Mammary microvascular endothelial cell (primary cell): ENCODE measurements around the gene ARMC2. TPM values are rescaled to one million over a fixed set of nuclear protein-coding genes. Genes with fewer than 3 reads are reported as not detected.

Source experiments
- total RNA-seq: library from RNA; depleted of rRNA; stranded (reverse); fragments of >200 nt; gene quantifications from 2 replicates; pipeline ENCODE4 v1.2.3, GENCODE V29; 2015

Gene ARMC2, protein sequence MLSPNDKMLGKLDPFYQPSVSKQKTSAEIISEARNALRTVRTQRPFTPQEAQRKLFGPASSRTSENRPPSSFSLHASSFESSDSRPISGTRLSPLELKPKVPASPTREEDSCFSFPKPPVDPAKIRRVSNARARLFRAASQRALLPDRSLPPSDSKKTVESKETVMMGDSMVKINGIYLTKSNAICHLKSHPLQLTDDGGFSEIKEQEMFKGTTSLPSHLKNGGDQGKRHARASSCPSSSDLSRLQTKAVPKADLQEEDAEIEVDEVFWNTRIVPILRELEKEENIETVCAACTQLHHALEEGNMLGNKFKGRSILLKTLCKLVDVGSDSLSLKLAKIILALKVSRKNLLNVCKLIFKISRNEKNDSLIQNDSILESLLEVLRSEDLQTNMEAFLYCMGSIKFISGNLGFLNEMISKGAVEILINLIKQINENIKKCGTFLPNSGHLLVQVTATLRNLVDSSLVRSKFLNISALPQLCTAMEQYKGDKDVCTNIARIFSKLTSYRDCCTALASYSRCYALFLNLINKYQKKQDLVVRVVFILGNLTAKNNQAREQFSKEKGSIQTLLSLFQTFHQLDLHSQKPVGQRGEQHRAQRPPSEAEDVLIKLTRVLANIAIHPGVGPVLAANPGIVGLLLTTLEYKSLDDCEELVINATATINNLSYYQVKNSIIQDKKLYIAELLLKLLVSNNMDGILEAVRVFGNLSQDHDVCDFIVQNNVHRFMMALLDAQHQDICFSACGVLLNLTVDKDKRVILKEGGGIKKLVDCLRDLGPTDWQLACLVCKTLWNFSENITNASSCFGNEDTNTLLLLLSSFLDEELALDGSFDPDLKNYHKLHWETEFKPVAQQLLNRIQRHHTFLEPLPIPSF
- total RNA-seq = 0.27 and 0.74 TPM in 2 replicates

DNA sequence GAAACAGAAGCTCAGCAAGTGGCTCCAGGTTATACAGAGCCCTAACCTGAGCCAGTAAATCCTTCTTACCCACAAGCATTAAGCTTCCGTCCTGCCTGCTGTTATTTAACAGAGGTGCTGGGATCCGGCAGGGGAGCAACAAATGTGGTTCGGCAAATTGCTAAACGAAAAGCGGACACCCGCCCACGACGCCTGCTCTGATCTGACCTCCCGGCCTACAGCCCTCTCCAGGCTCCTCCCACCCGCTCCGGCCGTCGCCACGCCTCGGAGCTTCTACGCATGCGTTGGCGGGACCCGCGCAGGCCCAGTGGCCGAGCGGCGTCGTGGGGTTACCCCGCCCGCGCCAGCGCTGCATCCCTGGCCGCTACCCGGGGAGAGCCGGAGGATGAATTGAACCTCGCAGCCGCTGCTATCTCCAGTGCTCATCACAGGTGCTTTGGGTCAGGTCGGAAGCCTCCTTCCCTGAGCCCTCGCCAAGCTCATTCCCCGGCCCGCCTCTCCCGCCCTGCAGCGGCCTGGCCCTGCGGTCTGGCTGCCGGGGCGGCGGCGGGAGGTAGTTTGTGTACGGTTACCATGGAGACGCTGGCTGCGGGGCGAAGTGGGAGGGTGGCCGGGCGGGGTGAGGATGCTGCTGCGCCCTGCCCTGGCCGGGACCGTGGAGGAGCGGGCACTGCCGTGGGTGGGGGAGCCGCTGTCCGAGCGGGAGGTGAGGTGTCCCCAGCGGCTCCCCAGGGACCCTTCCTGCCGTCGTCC is at the start of gene ARMC2:
TSS of gene ARMC2 (plus strand) at position 307 of the 753 bp plus-strand sequence. CDS start 5,846 bp downstream, outside the sequence.

Other genes with a start within 250 kb of the ARMC2 start
- 24.8 and 28.5 TPM in 2 replicates for gene SESN1, start 246.4 kb downstream of the ARMC2 start, total RNA-seq
- gene CEP57L1, start 247.1 kb downstream of the ARMC2 start, total RNA-seq = 17.4 and 19.9 TPM in 2 replicates